Left ventricle myocardium inferior (tissue), 1 donor: ENCODE measurements around the gene TMCC1. TPM values are rescaled to one million over a fixed set of nuclear protein-coding genes. Genes with fewer than 3 reads are reported as not detected.
"Not testable (repeated sequence)": the region's sequence is repeated elsewhere in the genome, so short reads cannot be mapped to it uniquely, and the experiment has no call there.

Experiments used
- DNase-seq: peaks from one replicate; pipeline ENCODE4 v3.0.0-alpha.2; 2020
- H3K27ac ChIP-seq: fragments of 200-600 bp; replicated peaks from 2 replicates; pipeline ENCODE4 v1.8.0; 2021
- H3K27me3 ChIP-seq: fragments of 200-600 bp; 2 replicates; pipeline ENCODE4 v1.8.0; 2021; ENCODE audit warnings: low read depth
- H3K36me3 ChIP-seq: fragments of 200-600 bp; 2 replicates; pipeline ENCODE4 v1.8.0; 2021
- H3K4me1 ChIP-seq: fragments of 200-600 bp; 2 replicates; pipeline ENCODE4 v1.8.0; 2021
- H3K4me3 ChIP-seq: fragments of 200-600 bp; 2 replicates; pipeline ENCODE4 v1.8.0; 2021; ENCODE audit warnings: mild to moderate bottlenecking, moderate library complexity
- H3K9me3 ChIP-seq: fragments of 200-600 bp; replicated peaks from 2 replicates; pipeline ENCODE4 v1.8.0; 2021
- CTCF ChIP-seq: fragments of 200-600 bp; IDR thresholded peaks from 2 replicates; pipeline ENCODE4 v1.8.0; 2021; ENCODE audit warnings: antibody characterized with exemption, mild to moderate bottlenecking, borderline replicate concordance
- intact Hi-C: fragments of 100-400 bp; cut with micrococcal nuclease; formaldehyde crosslinking; loops from one replicate; pipeline ENCODE4 v1.11.0; 2022
- total RNA-seq: library from RNA; stranded (reverse); fragmentation: NEBNext Ultra II Directional; extraction: Animal tissue kit (Norgen Biotek cat#: 25700); gene quantifications from one replicate; pipeline ENCODE4 v1.2.1, GENCODE V29; 2021
- donor health status: DM: no; HTN: yes; CAD: no; lungs with severe emphysema.

Gene TMCC1
- total RNA-seq, 1 donor from 2014 or later: 28.3 TPM

- no peaks in the 10 kb centered on the region for H3K36me3 ChIP-seq
- no peak for DNase-seq
- H3K27me3 ChIP-seq: no peaks in the 10 kb centered on the region
- H3K4me3 ChIP-seq: no peak overlapping the region
- H3K9me3 ChIP-seq: no peaks in the 10 kb centered on the region
- no peak for TF ChIP-seq CTCF
- no peak overlapping the region for H3K27ac ChIP-seq
- H3K4me1 ChIP-seq: peaks cover 50% of the 10 kb centered on the region
- intact Hi-C loops: no loop called here
Observed at GRCh38 chr3:129676985-129677384, 216.5 kb downstream of the TMCC1 start.

GRCh38 chr3:129674798-129675123 is 218.8 kb downstream of the TMCC1 start:
- H3K4me3 ChIP-seq, DNase-seq, H3K27me3 ChIP-seq, H3K9me3 ChIP-seq, H3K27ac ChIP-seq, intact Hi-C loops: not testable (repeated sequence)
- Histone ChIP-seq H3K36me3 (peaks cover 12% of the 10 kb centered on the region), H3K4me1 (peaks cover 64% of the 10 kb centered on the region)

- DNase-seq: no peak
- Histone ChIP-seq H3K9me3 (no peaks in the 10 kb centered on the region), H3K36me3 (peaks cover 18% of the 10 kb centered on the region), H3K4me1 (peaks cover 69% of the 10 kb centered on the region), H3K4me3 (no peak overlapping the region), H3K27me3 (no peaks in the 10 kb centered on the region), H3K27ac (no peak overlapping the region)
- intact Hi-C loops: no loop called here
- TF ChIP-seq CTCF: no peak
Observed at GRCh38 chr3:129673897-129674797, 219.4 kb downstream of the TMCC1 start.

GRCh38 chr3:129673012-129673411 is 220.5 kb downstream of the TMCC1 start:
- peaks cover 69% of the 10 kb centered on the region for H3K4me1 ChIP-seq
- no peak overlapping the region for H3K27ac ChIP-seq
- intact Hi-C loops: no loop called here
- no peak for TF ChIP-seq CTCF
- no peaks in the 10 kb centered on the region for H3K9me3 ChIP-seq
- H3K4me3 ChIP-seq: no peak overlapping the region
- H3K36me3 ChIP-seq: peaks cover 21% of the 10 kb centered on the region
- H3K27me3 ChIP-seq: no peaks in the 10 kb centered on the region
- no peak for DNase-seq

GRCh38 chr3:129672412-129672811 is 221.1 kb downstream of the TMCC1 start:
- Histone ChIP-seq H3K9me3 (no peaks in the 10 kb centered on the region), H3K36me3 (peaks cover 21% of the 10 kb centered on the region), H3K4me3 (no peak overlapping the region), H3K4me1 (peaks cover 63% of the 10 kb centered on the region), H3K27ac (no peak overlapping the region), H3K27me3 (no peaks in the 10 kb centered on the region)
- intact Hi-C loops: no loop called here
- TF ChIP-seq CTCF: no peak
- DNase-seq: no peak

GRCh38 chr3:129665024-129665768 is 228.3 kb downstream of the TMCC1 start:
- H3K4me3 ChIP-seq: no peak overlapping the region
- H3K27ac ChIP-seq: peak overlapping the region; percentile 76
- H3K27me3 ChIP-seq: no peaks in the 10 kb centered on the region
- H3K9me3 ChIP-seq: no peaks in the 10 kb centered on the region
- intact Hi-C loops: no loop called here
- peaks cover 49% of the 10 kb centered on the region for H3K4me1 ChIP-seq
- no peak for DNase-seq
- TF ChIP-seq CTCF: no peak
- H3K36me3 ChIP-seq: peaks cover 12% of the 10 kb centered on the region
